NCI-H526 (cell line): ENCODE data around the gene B4GALNT2.
"Not testable (repeated sequence)": the region's sequence is repeated elsewhere in the genome, so short reads cannot be mapped to it uniquely, and the experiment has no call there.

Source experiments
- DNase-seq, 2 experiments: peaks; one replicate each; lab custom pipeline; 2025; lab: John Stamatoyannopoulos, UW

The B4GALNT2 gene

DNA sequence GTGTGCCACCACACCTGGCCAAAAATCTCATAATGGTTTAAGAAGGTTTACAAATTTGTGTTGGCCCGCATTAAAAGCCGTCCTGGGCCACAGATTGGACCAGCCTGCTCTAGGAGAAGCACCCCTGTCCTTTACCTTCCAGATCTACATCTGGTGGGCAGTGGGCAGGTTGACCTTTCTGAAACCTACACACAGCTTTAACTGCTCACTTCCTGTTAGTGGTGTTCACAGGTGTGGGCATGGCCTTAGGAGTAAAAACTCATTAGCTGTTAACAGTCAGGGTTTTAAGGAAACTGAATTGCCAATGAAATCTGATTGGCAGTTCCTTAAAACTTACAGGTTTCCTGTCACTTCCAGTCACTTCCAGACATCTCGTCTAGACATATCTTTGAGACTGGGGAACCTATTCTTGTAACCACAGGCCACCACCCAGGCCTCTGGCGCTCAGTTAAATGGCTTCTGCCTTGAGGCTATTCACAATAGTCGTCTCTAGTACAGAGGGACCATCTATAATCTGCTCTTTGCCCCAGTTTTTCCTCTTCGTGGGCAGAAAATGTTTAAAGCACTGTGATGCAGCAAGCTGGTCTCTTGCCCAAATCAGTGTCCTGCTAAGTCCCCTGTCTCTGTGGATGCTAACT lies 48.5 kb downstream of the B4GALNT2 start:
- no peak for DNase-seq

- DNase-seq: no peak
Observed at GRCh38 chr17:49183341-49183740, 50.8 kb downstream of the B4GALNT2 start.

GRCh38 chr17:49183801-49184200 lies 51.2 kb downstream of the B4GALNT2 start:
- DNase-seq: no peak

DNA sequence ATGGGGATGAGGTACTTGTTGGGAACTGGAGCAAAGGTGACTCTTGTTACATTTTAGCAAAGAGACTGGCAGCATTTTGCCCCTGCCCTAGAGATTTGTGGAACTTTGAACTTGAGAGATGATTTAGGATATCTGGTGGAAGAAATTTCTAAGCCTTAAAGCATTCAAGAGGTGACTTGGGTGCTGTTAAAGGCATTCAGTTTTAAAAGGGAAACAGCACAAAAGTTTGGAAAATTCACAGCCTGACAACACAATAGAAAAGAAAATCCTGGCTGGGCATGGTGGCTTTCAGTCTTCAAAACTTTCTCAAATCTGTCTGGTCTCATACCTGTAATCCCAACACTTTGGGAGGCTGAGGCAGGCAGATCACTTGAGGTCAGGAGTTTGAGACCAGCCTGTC lies 52.0 kb downstream of the B4GALNT2 start:
- not testable (repeated sequence) for DNase-seq

DNA sequence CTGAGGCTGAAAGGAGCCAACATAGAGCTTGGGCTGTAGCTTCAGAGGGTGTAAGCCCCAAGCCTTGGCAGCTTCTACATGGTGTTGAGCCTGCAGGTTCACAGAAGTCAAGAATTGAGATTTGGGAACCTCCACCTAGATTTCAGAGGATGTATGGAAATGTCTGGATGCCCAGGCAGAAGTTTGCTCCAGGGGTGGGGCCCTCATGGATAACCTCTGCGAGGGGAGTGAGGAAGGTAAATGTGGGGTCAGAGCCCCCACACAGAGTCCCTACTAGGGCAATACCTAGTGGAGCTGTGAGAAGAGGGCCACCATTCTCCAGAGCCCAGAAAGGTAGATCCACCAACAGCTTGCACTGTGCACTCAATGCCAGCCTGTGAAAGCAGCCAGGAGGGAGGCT lies 52.8 kb downstream of the B4GALNT2 start:
- not testable (repeated sequence) for DNase-seq

- DNase-seq: no peak
Observed at GRCh38 chr17:49187301-49187700, 54.7 kb downstream of the B4GALNT2 start.

- no peak for DNase-seq
Observed at GRCh38 chr17:49190932-49191331, 58.4 kb downstream of the B4GALNT2 start.

- no peak for DNase-seq
Observed at GRCh38 chr17:49191409-49191916, 58.9 kb downstream of the B4GALNT2 start.

DNA sequence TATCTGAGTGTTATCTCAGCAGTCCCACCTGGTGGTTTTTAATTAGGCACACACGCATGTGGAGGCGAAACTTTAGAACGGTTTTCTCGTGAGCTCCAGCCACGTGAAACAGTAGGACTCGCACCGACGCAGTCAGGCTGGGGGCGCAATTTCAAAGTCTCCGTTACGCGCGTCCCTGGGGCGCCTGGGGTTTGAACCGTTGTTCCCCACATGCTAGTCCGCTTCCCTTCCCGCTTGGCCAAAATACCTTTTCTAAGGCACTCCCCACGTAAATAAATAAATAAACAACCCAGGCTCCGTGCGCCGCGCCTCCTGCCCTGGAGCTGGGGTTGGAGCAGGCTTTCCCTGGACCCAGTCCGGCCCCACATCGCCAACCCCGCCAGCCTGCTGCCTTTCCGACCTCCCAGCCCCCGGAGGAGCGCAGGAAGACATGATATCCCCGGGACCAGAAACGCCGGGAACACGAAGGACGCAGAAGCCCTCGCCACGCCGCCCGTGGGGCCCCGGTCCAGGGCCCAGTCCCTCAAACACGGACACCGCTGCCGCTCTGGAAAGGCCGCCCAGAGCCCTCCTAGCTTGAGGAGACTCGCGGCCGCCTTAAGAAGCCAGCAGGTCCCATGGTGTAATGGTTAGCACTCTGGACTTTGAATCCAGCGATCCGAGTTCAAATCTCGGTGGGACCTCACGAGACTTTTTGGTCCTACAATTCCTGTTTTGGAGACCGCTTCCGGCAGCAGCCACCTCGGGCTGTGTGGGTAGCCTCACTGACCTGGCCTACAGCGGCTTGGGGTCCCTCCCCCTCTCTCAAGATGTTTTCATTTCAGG lies 59.6 kb downstream of the B4GALNT2 start:
- peak; percentile 81 to 90 for DNase-seq

GRCh38 chr17:49193513-49194296 lies 61.1 kb downstream of the B4GALNT2 start:
- peak; percentile 48 to 65 for DNase-seq

- no peak for DNase-seq
Observed at GRCh38 chr17:49194297-49194607, 61.7 kb downstream of the B4GALNT2 start.

DNA sequence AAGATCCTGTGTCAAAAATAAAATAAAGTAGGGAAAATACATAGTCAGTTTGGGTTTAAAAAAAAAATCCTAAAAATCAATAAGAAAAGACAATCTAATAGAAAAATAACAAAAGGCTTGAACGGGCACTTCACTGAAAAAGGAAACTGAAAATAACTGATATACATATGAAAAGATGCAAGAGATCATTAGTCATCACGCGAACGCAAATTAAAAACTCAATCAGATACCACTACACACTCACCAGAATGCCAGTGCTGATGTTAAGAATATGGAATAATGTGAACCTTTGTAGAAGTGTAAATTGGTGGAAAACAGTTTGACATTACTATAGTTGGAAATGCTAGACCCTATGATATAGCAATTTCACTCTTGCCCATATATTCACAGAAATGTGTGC lies 63.2 kb downstream of the B4GALNT2 start:
- DNase-seq: no peak

DNA sequence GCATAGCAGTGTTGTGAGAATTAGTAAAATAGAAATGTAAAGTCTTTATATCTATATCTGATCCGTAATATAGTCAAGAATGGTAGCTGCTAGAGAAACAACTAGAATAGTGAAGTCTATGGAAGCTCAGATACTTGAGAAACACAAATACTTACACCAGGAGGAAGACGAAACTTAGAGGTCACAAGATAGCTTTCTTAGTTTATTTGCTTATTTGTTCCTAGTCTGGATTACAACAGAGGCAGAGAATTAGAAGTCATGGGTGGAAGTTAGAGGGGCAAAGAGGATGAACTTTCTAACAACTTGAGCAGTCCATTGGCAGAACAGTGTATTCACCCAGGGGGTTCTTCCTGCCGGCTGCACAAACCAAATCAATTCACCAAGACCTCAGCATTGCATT lies 64.0 kb downstream of the B4GALNT2 start:
- DNase-seq: no peak

DNA sequence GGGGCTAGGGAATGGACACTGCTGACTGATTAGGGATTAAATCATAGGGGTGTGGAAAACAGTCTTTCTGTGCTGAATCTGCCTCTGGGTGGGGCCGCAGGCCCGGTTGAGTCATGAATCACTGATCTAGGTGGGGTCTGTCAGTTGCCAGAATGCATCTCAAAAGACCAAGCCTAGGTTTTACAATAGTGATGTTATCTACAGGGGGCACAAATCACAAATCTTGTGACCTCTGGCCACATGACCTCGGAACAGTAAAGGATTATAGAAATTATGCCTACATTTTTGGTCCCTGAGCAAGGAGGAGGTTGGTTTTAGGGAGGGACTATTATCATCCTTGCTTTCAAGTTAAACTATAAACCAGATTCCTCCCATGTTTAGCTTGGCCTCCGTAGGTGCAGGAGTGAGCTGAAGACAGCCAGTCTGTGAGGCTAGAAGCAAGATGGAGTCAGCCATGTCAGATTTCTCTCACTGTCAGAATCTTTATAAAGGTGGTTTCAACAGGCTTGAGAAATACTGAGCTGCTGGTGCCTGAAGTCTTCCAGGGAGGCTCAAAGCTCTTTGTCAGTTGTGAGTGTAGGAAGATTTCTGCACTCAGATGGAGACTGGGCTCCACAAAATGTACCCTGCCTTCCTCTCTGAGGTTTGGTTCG lies 64.9 kb downstream of the B4GALNT2 start:
- no peak for DNase-seq

DNA sequence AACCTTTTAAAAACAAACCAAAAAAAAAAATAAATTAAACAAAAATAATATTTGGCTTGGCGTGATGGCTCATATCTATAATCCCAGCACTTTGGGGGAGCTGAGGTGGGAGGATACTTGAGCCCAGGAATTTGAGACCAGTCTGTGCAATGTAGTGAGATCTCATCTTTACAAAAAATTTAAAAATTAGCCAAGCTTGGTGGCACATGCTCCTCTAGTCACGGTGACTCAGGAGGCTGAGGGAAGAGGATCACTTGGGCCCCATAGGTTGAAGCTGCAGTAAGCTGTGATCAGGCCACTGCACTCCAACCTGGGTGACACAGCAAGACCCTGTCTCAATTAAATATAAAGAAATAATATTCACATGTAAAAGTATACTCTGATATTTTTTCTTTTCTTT lies 65.6 kb downstream of the B4GALNT2 start:
- DNase-seq: no peak

DNA sequence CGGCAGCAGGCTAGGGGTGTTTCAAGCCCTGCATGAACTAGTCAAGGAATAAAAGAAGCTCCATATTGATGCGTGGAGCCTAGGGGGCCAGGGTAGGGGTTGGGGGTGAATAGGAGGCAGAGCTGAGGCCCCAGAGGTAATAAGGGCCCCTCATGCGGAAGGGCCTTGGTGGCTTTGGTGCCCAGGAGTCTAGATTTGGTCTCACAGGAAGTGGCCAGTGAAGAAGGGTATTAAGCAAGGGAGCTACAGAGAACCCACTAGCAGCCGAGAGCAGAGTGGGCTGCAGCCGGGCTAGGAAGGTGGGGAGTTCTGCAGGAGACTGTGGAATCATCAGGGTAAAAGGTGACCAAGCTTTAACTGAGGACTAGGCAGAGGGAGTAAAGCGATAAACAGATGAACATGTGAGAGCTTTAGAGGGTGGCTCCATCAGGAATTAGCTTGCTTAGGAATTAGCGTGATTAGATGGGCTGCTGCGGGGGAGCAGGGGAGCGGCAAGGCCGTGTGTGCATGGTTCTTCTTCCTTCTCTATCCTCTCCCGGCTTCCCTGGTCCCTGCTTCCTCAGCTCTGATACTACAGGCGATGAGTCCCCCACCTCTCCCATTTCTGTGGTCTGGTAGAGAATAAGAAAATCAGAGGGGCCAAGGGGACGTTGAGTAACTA lies 68.0 kb downstream of the B4GALNT2 start:
- DNase-seq: no peak

DNA sequence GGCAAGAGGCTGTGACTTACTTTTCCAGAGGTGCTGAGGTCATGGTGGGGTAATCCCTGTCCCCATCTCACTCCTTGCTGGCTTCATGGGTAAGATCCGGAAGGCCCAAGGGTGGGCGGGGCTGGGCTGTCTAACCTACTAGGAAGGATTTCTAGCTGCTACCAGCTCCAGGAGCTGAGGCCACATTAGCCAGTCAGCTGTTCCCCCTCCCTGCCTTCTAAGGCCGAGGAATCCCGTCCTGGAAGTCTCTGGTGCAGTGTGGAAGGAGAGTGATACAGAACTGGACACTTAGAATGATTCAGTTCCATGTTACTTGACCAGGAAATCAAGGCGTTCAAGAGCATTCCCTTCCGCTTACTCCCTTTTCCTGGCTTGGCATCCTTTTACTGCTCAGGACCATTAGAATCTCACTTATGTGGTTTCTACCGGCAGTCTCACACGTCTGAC lies 68.9 kb downstream of the B4GALNT2 start:
- no peak for DNase-seq

DNA sequence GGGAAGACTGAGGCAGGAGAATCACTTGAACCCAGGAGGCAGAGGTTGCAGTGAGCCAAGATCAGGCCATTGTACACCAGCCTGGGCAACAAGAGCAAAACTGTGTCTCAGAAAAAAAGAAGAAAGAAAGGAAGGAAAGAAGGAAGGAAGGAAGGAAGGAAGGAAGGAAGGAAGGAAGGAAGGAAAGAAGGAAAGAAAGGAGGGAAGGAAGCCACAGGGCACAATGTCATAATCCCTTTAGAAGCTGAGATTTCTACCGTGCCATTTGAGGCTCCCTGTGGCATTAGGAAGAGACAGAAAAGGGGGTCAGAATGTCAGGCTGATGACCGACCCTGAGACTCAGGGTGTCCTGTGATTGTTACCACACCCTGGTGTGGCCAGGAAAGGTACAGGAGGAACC lies 71.2 kb downstream of the B4GALNT2 start:
- DNase-seq: no peak

DNA sequence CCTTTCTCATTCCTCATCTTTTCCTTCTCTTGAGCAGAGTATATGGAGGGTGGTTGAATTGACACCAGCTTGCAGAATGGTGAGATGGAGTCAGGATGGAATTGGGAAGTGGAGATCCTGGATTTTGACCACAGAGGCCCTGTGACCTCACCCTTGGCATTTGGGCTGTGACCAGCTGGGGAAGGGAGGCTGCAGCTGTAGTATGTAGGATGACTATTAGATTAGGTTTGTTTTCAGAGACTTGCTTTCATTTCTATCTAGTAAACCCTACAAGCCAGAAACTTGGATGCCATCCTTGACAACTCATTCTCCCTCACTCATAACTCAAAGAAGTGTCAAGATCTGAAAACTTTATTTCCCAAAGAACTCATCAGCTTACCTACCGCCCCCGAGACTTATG lies 71.9 kb downstream of the B4GALNT2 start:
- no peak for DNase-seq

- no peak for DNase-seq
Observed at GRCh38 chr17:49209061-49209571, 76.5 kb downstream of the B4GALNT2 start.
